GM19468 (cell line): Measurements from ENCODE around the gene SLC27A4.
"Not testable (repeated sequence)": the region's sequence is repeated elsewhere in the genome, so short reads cannot be mapped to it uniquely, and the experiment has no call there.

ENCODE experiments used
- ATAC-seq: cut with Tn5 transposase; IDR thresholded peaks from one replicate; pipeline ENCODE4 v1.9.1; 2021; ENCODE audit warnings: mild to moderate bottlenecking, moderate library complexity, moderate number of reproducible peaks; ENCODE audit not compliant: unreplicated experiment; ENCODE audit errors: extremely low read depth

SLC27A4 gene

DNA sequence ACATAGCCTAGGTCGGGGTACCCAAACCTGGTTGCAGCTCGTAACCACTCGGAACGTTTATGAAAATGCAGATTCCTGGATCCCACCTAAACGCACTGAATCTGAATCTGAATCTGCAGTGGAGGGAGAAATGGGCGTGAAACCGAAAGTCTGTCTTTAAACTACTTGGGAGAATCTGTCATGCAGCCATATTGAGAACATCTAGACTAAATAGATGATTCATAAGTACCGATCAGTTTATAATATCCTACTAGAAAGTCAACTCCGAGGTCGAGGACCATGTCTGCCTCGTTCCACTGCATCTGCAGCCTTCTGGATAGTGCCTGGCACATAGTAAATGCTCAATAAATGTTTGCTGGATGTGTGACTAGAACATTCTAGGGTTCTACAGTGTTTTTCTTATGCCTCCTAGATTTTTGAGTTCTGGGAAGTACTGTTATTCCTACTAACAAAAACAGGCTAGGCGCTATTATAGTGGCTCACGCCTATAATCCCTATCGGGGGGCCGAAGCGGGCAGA, 17.1 kb upstream of the SLC27A4 start:
- ATAC-seq = no peak

DNA sequence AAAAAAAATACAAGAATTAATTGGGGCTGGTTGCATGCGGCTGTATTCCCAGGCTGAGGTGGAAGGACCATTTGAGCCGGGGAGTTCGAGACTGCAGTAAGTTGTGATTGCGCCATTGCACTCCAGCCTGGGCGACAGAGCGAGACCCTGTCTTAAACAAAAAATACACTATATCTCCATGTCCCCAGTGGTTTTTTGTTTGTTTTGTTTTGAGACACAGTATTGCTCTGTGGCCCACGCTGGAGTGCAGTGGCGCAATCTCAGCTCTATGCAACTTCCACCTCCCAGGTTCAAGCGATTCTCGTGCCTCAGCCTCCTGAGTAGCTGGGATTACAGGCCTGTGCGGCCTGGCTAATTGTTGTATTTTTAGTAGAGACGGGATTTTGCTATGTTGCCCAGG, 16.5 kb upstream of the SLC27A4 start:
- no peak for ATAC-seq

DNA sequence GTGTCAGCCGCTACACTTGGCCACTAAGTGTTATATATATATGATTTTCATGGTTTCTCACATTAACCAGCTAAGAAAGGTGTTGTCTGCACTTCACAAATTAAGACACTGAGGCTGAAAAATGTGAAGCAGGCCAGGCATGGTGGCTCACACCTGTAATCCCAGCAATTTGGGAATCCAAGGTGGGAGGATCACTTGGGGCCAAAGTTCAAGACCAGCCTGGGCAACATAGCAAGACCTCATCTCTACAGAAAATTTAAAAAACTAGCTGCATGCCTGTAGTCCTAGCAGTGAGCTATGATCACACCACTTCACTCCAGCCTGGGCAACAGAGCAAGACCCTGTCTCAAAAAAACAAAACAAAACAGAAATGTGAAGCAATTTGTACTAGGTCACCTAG, 15.9 kb upstream of the SLC27A4 start:
- ATAC-seq = no peak

DNA sequence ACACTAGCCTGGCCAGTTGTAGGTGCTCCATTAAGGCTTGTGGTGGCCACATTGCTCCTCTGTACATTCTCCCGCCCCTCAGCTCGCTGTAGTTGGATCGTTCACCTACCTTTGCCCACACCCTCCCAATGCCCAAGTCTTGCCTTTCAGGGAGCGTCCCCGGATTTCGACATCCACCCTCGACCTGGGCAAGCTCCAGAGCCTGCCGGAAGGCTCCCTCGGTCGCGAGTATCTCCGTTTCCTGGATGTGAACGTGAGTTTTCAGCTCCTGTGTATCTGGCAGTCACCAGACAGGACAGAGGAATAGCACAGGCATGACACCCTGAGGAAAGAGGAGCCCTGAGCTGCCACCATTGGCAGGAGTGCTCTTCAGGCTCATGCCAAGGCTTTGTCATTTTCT, 14.7 kb upstream of the SLC27A4 start:
- ATAC-seq = no peak

DNA sequence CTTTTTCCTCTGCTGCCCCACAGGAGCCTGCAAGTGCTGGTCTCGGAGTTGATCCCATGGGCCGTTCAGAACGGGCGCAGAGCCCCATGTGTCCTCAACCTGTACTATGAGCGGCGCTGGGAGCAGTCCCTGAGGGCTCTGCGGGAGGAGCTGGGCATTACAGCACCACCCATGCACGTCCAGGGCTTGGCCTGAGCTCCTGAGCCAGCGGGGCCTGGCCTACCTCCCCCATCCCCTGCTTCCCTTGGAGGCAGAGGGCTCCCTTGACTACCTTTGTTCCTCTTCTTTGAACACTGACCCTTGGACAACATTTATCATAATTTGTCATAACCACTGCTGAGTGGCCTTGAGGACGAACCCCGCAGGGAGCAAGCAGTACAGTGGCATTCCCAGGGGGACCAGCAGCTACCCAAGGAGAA, 6.9 kb upstream of the SLC27A4 start:
- no peak for ATAC-seq

DNA sequence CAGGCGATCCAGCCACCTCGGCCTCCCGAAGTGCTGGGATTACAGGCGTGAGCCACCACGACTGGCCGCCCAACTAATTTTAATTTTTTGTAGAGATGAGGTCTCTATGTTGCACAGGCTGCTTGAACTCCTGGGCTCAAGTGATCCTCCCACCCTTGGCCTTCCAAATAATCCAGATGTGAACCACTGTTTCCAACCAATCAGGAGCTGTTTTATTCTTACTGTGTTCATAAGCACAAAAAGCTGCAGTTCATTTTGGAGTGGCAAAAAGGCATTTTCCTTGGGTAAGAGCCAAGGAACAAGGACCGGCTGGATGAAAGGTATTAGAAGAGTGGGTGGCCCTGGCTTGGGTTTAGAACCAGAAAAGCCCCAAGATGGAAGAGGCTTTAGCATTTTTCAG, 5.2 kb upstream of the SLC27A4 start:
- ATAC-seq = no peak

DNA sequence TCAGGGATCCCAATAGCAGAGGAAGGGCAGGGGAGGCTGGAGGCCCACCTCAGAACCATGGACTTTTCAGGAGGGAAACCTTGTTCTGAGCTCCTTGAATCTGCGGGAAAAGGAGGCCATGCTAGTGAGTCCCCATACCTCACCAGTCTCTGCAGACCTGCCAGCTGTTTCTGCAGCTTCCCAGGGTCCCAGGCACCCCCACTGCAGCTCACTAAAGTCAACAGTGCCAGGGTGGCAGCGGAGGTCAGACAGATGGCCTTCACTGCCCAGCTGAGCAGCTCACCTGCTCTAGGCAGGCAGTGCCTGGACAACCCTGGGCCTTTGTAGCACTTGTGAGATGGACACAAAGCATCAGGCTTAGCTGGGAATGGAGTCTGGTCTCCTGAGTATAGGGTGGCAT, 4.4 kb upstream of the SLC27A4 start:
- ATAC-seq = no peak

DNA sequence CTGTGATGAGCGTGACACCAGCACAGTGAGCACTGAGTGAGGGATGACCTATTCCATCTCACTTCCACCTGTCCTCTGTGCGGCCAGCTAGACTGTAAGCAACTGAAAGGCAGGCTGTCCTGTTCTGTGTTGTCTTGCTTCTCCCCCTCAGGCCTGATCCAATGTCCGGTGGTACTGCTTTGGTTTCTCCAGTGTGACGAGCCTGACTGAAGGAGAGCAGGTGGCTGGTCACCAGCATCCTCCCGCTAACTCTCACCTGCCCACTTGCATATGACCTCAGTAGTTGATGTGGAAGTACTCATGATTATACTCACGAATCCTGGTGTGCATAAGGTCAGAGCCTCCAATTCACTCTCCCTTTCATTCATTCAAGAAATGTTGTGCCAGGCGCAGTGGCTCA, 2.4 kb upstream of the SLC27A4 start:
- ATAC-seq = no peak

DNA sequence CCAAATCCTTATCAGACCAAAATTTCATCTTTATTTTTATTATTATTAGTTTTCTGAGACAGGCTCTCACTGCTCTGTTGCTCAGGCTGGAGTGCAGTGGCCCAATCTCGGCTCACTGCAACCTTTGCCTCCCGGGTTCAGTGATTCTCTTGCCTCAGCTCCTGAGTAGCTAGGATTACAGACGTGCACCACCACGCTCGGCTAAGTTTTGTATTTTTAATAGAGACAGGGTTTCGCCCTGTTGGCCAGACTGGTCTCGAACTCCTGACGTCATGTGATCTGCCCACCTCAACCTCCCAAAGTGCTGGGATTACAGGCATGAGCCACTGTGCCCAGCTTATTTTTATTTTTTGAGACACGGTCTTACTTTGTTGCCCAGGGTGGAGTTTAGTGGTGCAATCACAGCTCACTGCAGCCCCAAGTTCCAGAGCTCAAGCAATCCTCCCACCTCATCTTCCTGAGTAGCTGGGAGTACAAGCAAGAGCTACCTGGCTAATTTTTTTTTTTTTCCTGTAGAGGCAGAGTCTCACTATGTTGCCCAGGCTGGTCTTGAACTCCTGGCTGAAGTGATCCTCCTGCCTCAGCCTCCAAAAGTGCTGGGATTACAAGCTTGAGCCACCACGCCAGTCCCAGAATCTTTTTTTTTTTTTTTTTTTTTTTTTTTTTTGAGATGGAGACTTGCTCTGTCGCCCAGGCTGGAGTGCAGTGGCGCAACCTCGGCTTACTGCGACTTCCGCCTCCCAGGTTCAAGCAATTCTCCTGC, 1.3 kb upstream of the SLC27A4 start:
- not testable (repeated sequence) for ATAC-seq

DNA sequence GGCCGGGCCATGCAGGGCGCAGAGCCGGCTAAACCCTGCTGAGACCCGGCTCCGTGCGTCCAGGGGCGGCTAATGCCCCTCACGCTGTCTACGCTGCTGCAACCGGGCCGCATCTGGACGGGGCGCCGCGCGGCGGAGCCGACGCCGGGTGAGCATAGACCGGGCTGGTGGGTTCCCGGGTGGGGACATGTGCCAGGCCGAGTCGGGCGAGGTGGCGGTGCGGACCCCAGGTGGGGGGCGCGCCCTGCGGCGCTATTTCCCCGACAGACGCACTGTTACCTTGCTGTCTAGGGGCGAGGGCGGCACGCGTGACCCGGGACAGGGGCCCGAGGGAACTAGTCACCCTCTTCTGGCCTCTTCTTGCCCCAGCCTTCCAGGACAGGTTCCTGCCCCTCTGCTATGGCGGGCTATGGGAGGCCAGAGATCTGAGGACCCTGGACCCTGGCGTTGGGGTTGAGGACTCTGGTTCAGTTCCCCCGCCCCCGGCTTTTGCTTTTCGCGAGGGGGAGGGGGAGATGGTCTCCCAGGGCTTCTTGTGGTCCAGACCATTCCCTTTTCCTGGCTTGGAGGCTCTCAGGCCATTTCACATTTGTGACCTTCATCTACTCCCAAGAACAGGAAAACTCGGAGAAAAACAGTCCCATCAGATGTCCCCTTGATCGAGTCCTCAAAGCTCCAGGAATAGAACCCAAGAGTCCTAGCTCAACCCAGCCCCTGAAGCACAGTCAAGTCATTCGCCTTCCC, 536 bp downstream of the SLC27A4 start:
- ATAC-seq = no peak

DNA sequence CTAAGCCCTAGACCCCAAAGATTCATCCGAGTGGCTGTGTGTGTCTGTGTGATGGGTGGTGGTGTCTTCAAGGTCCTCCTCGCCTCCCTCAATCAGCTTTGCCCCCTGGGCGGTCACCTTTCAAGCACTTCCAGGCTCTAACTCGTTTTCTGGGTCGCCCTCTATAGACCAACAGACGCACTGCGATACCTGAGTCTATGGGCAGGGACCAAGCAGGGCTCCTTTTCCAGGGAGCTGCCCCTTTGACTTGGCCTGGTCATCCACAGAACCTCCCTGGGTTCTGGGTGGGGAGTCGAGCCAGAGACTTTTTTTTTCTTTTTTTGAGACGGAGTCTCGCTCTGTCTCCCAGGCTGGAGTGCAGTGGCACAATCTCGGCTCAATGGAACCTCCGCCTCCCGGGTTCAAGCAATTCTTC, 1.1 kb downstream of the SLC27A4 start:
- no peak for ATAC-seq

DNA sequence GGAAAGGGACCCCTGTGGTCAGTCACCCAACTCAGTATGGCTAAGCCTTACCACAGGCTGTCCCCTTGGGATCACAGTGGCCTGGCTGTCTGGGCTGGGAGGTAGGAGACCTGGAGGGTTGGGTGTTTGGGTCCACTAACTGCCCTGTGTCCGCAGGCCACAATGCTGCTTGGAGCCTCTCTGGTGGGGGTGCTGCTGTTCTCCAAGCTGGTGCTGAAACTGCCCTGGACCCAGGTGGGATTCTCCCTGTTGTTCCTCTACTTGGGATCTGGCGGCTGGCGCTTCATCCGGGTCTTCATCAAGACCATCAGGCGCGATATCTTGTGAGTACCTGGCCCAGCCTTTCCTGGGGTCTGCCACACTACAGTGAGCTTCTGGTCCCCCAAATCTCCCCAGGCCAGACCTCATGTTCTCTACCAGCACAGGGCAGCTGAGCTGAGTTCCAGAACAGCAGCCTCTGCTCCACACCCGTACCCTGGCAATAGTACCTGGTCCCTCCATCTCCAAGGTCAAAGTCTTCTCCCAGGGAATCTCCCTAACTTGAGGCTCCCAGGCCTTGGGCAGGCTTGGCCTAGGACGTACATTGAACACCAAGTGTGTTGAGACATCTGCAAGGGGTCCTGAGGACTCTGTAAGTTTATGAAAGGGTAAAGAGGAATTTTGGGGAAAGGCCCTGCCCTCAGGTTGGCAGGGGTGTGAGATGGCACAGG, 2.8 kb downstream of the SLC27A4 start:
- ATAC-seq = no peak

DNA sequence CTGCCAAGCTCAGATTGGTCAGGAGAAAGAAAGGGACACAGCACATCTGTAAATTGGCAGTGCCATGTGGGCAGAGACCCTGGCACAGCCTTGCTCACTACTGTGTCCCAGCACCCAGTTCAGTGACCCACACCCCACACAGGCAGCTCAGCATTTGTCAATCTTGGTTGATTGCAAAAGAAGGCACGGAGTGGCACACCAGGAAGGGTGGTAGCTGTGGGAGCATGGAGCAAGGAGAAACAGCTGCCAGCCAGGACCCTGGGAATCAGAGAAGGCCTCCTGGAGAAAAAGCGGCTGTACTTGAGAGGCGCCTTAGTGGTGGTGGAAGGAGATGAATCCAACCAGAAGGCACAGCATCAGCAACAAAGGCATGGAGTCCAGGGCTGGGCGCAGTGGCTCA, 3.5 kb downstream of the SLC27A4 start:
- ATAC-seq = no peak

DNA sequence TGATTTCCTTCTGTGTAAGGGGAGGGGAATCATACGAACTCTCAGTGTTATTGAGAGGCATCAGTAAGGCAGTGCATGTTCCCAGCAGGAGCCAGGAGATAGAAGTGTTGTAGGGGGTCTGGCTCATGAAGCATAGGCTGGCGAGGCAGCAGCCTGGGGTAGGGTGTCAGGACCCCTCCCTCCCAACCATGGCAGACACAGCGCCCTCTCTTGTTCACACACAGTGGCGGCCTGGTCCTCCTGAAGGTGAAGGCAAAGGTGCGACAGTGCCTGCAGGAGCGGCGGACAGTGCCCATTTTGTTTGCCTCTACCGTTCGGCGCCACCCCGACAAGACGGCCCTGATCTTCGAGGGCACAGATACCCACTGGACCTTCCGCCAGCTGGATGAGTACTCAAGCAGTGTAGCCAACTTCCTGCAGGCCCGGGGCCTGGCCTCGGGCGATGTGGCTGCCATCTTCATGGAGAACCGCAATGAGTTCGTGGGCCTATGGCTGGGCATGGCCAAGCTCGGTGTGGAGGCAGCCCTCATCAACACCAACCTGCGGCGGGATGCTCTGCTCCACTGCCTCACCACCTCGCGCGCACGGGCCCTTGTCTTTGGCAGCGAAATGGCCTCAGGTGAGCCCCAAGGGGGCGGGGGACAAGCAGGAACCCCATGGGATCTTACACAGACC, 4.7 kb downstream of the SLC27A4 start:
- ATAC-seq = no peak

DNA sequence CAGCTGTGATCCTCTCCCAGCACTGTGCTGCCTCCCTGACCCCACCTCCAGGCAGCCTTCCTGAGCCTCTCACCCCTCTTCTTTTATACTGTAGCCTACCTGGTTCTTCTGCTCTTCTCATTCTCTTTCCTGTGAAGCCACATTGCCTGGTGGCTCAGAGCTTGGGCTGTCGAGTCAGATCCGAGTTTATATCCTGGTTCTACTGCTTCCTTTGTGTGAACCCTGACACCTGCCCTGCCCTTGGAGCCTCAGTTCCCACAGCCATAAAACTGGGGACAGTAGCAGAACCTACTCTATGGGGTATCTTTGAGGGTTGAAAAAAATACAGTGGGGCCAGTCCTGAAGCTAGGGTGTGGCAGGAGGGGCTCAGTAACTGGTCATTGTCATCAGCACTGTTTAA, 8.8 kb downstream of the SLC27A4 start:
- ATAC-seq = no peak

DNA sequence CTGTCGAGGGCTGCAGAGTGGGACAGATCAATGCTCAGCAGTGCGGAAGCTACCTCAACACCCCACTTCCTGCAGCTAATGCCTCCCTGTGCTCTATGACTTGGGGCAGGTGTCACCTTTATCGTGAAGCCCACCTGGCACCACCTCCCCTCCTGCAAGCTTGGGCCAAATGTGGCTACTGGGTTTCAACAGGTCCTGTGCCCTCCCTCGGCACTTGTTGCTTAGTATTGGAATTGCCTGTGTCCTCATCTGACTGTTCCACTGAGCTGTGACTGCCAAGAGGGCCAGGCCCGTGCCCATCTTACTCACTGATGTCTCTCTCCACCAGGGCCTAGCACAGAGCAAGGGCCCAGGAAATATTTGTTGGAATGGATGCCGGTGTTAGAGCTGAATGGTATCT, 9.4 kb downstream of the SLC27A4 start:
- ATAC-seq = no peak

DNA sequence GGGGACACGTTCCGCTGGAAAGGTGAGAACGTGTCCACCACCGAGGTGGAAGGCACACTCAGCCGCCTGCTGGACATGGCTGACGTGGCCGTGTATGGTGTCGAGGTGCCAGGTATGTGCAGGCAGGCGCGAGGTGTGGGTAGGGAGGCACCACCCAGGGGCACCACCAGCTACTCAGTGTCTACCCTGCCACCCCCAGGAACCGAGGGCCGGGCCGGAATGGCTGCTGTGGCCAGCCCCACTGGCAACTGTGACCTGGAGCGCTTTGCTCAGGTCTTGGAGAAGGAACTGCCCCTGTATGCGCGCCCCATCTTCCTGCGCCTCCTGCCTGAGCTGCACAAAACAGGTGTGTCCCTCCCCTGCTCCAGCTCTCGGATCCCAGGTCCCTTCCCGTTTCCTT, 15.1 kb downstream of the SLC27A4 start:
- no peak for ATAC-seq

DNA sequence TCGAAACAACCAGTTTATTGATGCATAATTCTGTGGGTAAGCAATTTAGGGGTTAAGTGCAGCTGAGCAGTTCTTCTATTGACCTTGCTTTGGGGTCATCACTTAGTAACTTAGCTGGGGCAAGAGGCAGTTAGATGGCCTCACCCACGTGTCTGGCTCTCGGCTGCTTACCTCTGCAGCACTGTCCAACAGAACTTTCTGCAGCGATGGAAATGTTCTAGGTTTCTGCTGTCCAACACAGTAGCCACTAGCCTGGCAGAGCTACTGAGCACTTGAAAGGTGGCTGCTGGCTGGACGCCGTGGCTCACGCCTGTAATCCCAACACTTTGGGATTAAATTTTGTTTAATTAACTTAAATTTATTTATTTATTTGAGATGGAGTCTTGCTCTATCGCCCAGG, 17.8 kb downstream of the SLC27A4 start:
- no peak for ATAC-seq

DNA sequence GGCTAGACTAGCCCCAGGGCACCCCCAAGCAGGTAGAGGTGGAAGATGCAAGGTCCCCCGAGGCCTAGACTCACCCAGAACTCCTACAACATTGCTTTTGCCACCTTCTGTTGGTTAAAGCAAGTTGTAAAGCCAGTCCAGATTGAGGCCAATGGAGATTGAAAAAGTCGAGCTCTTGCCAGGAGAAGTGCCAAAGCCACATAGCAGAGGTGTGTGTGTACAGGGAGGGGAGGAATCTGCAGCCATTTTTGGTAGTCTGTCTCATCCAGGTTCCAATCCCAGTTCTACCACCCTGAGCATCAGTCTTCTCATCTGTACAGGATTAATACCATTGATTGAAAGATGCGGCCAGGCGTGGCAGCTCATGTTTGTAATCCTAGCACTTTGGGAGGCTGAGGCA, 18.5 kb downstream of the SLC27A4 start:
- no peak for ATAC-seq

DNA sequence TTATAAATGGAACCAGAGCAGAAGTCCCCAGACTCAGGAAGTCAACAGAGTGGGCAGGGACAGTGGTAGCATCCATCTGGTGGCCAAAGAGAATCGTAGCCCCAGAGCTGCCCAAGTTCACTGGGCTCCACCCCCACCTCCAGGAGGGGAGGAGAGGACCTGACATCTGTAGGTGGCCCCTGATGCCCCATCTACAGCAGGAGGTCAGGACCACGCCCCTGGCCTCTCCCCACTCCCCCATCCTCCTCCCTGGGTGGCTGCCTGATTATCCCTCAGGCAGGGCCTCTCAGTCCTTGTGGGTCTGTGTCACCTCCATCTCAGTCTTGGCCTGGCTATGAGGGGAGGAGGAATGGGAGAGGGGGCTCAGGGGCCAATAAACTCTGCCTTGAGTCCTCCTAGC, 20.5 kb downstream of the SLC27A4 start:
- no peak for ATAC-seq
